IMR-90 (cell line): ENCODE results near the gene PTEN. TPM values are rescaled to one million over a fixed set of nuclear protein-coding genes. Genes with fewer than 3 reads are reported as not detected.

ENCODE experiments used
- ATAC-seq: fragments of 200-7000 bp; cut with Tn5 transposase; 2 replicates; pipeline ENCODE4 v1.9.1; 2020; ENCODE audit warnings: low read depth, mild to moderate bottlenecking, moderate library complexity
- BruUV-seq: library from RNA; stranded (reverse); fragments of 400-500 nt; replicated peaks from 2 replicates; lab custom pipeline; 2021; lab: Mats Ljungman, UMichigan
- CTCF ChIA-PET: fragments of 300-600 bp; formaldehyde crosslinking; extraction: SDS; loops from one replicate; lab custom pipeline; 2021; ENCODE audit warnings: antibody characterized with exemption; lab: Yijun Ruan, JAX
- POLR2A ChIA-PET: fragments of 300-600 bp; sonication (Branson Sonifier 250); formaldehyde crosslinking; loops from one replicate; lab custom pipeline; 2022; ENCODE audit warnings: antibody characterized with exemption; ENCODE audit not compliant: unreplicated experiment; lab: Charles Lee
- DNase-seq: peaks from one replicate; pipeline ENCODE4 v3.0.0; 2013
- H2AFZ ChIP-seq: replicated peaks from 2 replicates; pipeline ENCODE3; 2013; ENCODE audit warnings: low read length, mild to moderate bottlenecking; ENCODE audit not compliant: poor library complexity
- H2AK5ac ChIP-seq: 2 replicates; pipeline ENCODE4 v1.6.1; 2013; ENCODE audit warnings: low read depth, low read length, inconsistent platforms
- H2AK9ac ChIP-seq: replicated peaks from 2 replicates; pipeline ENCODE3; 2013; ENCODE audit warnings: mild to moderate bottlenecking, low read depth, low read length, moderate library complexity; ENCODE audit not compliant: poor library complexity
- H2BK120ac ChIP-seq: 2 replicates; pipeline ENCODE4 v1.6.1; 2013; ENCODE audit warnings: low read depth, low read length, inconsistent platforms
- H2BK15ac ChIP-seq: 3 replicates; pipeline ENCODE4 v1.6.1; 2013; ENCODE audit warnings: low read depth, low read length, inconsistent platforms
- H2BK20ac ChIP-seq: 2 replicates; pipeline ENCODE4 v1.6.1; 2013; ENCODE audit warnings: low read depth, mild to moderate bottlenecking, inconsistent platforms, low read length, moderate library complexity
- H2BK5ac ChIP-seq: 2 replicates; pipeline ENCODE4 v1.6.1; 2013; ENCODE audit warnings: mild to moderate bottlenecking, low read depth, low read length, inconsistent platforms; ENCODE audit not compliant: poor library complexity, severe bottlenecking
- H3K14ac ChIP-seq: replicated peaks from 2 replicates; pipeline ENCODE4 v1.6.1; 2013; ENCODE audit warnings: low read depth, low read length, inconsistent platforms
- H3K18ac ChIP-seq: 2 replicates; pipeline ENCODE4 v1.6.1; 2013; ENCODE audit warnings: low read depth, low read length, control low read depth
- H3K23ac ChIP-seq: 2 replicates; pipeline ENCODE4 v1.6.1; 2013; ENCODE audit warnings: low read depth, low read length, inconsistent platforms
- H3K27ac ChIP-seq: 2 replicates; pipeline ENCODE4 v1.5.1; 2013; ENCODE audit warnings: mild to moderate bottlenecking, control low read depth, low read length; ENCODE audit not compliant: insufficient read depth
- H3K27me3 ChIP-seq: 2 replicates; pipeline ENCODE4 v1.6.1; 2013; ENCODE audit warnings: low read length; ENCODE audit not compliant: control insufficient read depth, insufficient read depth
- H3K36me3 ChIP-seq: 2 replicates; pipeline ENCODE4 v1.6.1; 2013; ENCODE audit warnings: low read length, mixed read lengths; ENCODE audit not compliant: control insufficient read depth, insufficient read depth
- H3K4ac ChIP-seq: 2 replicates; pipeline ENCODE4 v1.6.1; 2013; ENCODE audit warnings: low read depth, low read length, inconsistent platforms
- H3K4me1 ChIP-seq: 2 replicates; pipeline ENCODE4 v1.6.1; 2013; ENCODE audit warnings: low read length, mixed read lengths; ENCODE audit not compliant: control insufficient read depth, insufficient read depth
- H3K4me2 ChIP-seq: 2 replicates; pipeline ENCODE4 v1.6.1; 2013; ENCODE audit warnings: low read depth, mild to moderate bottlenecking, control low read depth, low read length, moderate library complexity
- H3K4me3 ChIP-seq: 2 replicates; pipeline ENCODE4 v1.5.1; 2013; ENCODE audit warnings: low read depth, mild to moderate bottlenecking, control low read depth, low read length, moderate library complexity; ENCODE audit not compliant: insufficient read depth
- H3K56ac ChIP-seq: 2 replicates; pipeline ENCODE4 v1.6.1; 2013; ENCODE audit warnings: low read length, inconsistent platforms; ENCODE audit not compliant: insufficient read depth; ENCODE audit errors: extremely low read depth
- H3K79me1 ChIP-seq, 2 experiments: 2 replicates each; pipeline ENCODE4 v1.6.1; 2013; ENCODE audit warnings: low read length in 2 of 2, inconsistent platforms in 1 of 2, low read depth in 1 of 2
- H3K9ac ChIP-seq: 2 replicates; pipeline ENCODE4 v1.6.1; 2013; ENCODE audit warnings: low read depth, low read length, control low read depth
- H3K9me1 ChIP-seq: 2 replicates; pipeline ENCODE4 v1.6.1; 2013; ENCODE audit warnings: low read length, inconsistent platforms; ENCODE audit not compliant: insufficient read depth
- H3K9me3 ChIP-seq: 2 replicates; pipeline ENCODE4 v1.6.1; 2013; ENCODE audit warnings: low read length; ENCODE audit not compliant: control insufficient read depth, insufficient read depth
- H4K20me1 ChIP-seq: 2 replicates; pipeline ENCODE4 v1.6.1; 2013; ENCODE audit warnings: low read length, inconsistent platforms; ENCODE audit not compliant: insufficient read depth
- H4K5ac ChIP-seq: 2 replicates; pipeline ENCODE4 v1.6.1; 2013; ENCODE audit warnings: mild to moderate bottlenecking, low read depth, low read length, control low read depth
- H4K8ac ChIP-seq, 2 experiments: 2 replicates each; pipeline ENCODE4 v1.6.1; 2013; ENCODE audit warnings: low read depth in 2 of 2, low read length in 2 of 2, control low read depth in 1 of 2, inconsistent platforms in 1 of 2
- H4K91ac ChIP-seq: 2 replicates; pipeline ENCODE4 v1.6.1; 2013; ENCODE audit warnings: low read depth, low read length, inconsistent platforms; ENCODE audit not compliant: insufficient read depth
- CEBPB ChIP-seq: IDR thresholded peaks from 2 replicates; pipeline ENCODE4 v1.6.1; 2012; ENCODE audit warnings: low read depth, low read length, improper control_type of control experiment
- CHD1 ChIP-seq: IDR thresholded peaks from 2 replicates; pipeline ENCODE4 v1.6.1; 2012; ENCODE audit warnings: low read depth, low read length, improper control_type of control experiment
- WGBS, 2 experiments: methylation state at CpG; one replicate each; pipeline versions ENCODE4 v1.1.5 to v1.1.7; 2013; ENCODE audit warnings: missing lambda C conversion rate in 2 of 2; ENCODE audit not compliant: insufficient read length in 1 of 2; ENCODE audit errors: extremely low coverage in 2 of 2; 5-methylcytosine and 5-hydroxymethylcytosine counted together
- dilution Hi-C: fragments of 300-500 bp; cut with HindIII; formaldehyde crosslinking; loops from one replicate; pipeline ENCODE4 v1.14.3; 2018; ENCODE audit warnings: low sequenced_read_pairs; ENCODE audit not compliant: unreplicated experiment
- in situ Hi-C: fragments of 300-500 bp; cut with MboI; formaldehyde crosslinking; loops from 3 replicates; pipeline ENCODE4 v1.14.3; 2019; ENCODE audit warnings: low sequenced_read_pairs, inconsistent platforms, mixed read lengths
- intact Hi-C: fragments of 100-400 bp; cut with micrococcal nuclease; formaldehyde crosslinking; loops from 2 replicates; pipeline ENCODE4 v1.10.0; 2022
- polyA plus RNA-seq, 3 experiments: library from polyadenylated mRNA; depleted of rRNA; stranded (reverse); fragments of >200 nt; gene quantifications; 2 replicates each; pipeline ENCODE4 v1.2.3, GENCODE V29; 2012; ENCODE audit warnings: low replicate concordance in 1 of 3
- total RNA-seq: library from RNA; depleted of rRNA; stranded (reverse); fragments of >200 nt; gene quantifications from 2 replicates; pipeline ENCODE4 v1.2.3, GENCODE V29; 2012

The PTEN gene
- total and polyA plus RNA-seq, 2 of the 4 experiments (the other 2 are of a cell fraction): 12.0 to 38.9 TPM

GRCh38 chr10:87875929-87876571 lies 12.6 kb downstream of the PTEN start:
- no peak for ATAC-seq
- Histone ChIP-seq H3K27me3 (no peaks in the 10 kb centered on the region), H4K91ac (no peak overlapping the region), H4K20me1 (peaks cover 38% of the 10 kb centered on the region), H3K4me2 (no peak overlapping the region), H3K4me3 (no peak overlapping the region), H2BK15ac (no peak overlapping the region), H3K14ac (no peak overlapping the region), H3K79me1 (peaks cover 0 to 28% of the 10 kb centered on the region in 2 experiments; a peak in 2 of 4 replicates), H2BK20ac (no peak overlapping the region), H4K5ac (no peak overlapping the region), H4K8ac (no peak overlapping the region), H3K23ac (no peak overlapping the region), H2AFZ (no peak overlapping the region), H3K18ac (no peak overlapping the region), H3K4me1 (peaks cover 1% of the 10 kb centered on the region), H3K9me3 (no peaks in the 10 kb centered on the region), H2BK120ac (no peak overlapping the region), H3K36me3 (peaks cover 5% of the 10 kb centered on the region), H3K56ac (no peak overlapping the region), H2BK5ac (no peak overlapping the region), H3K9ac (no peak overlapping the region), H3K27ac (no peak overlapping the region), H3K4ac (no peak overlapping the region), H3K9me1 (peaks cover 9% of the 10 kb centered on the region; the same call in 1 of the 2 replicates), H2AK9ac (no peak overlapping the region), H2AK5ac (no peak overlapping the region)
- no TSS peak for BruUV-seq
- no peak for TF ChIP-seq CHD1
- peak; percentile 61; the same call in 1 of the 2 replicates for TF ChIP-seq CEBPB
- DNase-seq: no peak
- dilution Hi-C loops: no loop called here
- CTCF ChIA-PET: no interaction called here
- in situ Hi-C loops: no loop called here
- intact Hi-C loops: no loop called here
- POLR2A ChIA-PET: no interaction called here
- WGBS, 2 experiments: no CpG with 5 or more reads among the region's 4 CpGs
